Stimulated activated naive CD8-positive, alpha-beta T cell treated with anti-CD3 and anti-CD28 coated beads, Interleukin-15, Interleukin-2, amounts not matched to agents 100 ng/mL and 50 ng/mL, for 24 hours (primary cell): Measurements from ENCODE around the gene SYNPR.

ENCODE experiments used
- H3K27ac Mint-ChIP-seq: one replicate; pipeline ENCODE4 v1.8.0; 2021; ENCODE audit warnings: mild to moderate bottlenecking, mixed read lengths
- H3K27me3 Mint-ChIP-seq: one replicate; pipeline ENCODE4 v1.8.0; 2021; ENCODE audit warnings: mixed read lengths
- H3K36me3 Mint-ChIP-seq: one replicate; pipeline ENCODE4 v1.8.0; 2021; ENCODE audit warnings: low read depth, mixed read lengths
- H3K4me1 Mint-ChIP-seq: one replicate; pipeline ENCODE4 v1.8.0; 2021; ENCODE audit warnings: low read depth, mixed read lengths
- H3K4me3 Mint-ChIP-seq: one replicate; pipeline ENCODE4 v1.8.0; 2021; ENCODE audit warnings: mild to moderate bottlenecking, mixed read lengths
- H3K9me3 Mint-ChIP-seq: one replicate; pipeline ENCODE4 v1.8.0; 2021; ENCODE audit warnings: mixed read lengths

SYNPR gene

DNA sequence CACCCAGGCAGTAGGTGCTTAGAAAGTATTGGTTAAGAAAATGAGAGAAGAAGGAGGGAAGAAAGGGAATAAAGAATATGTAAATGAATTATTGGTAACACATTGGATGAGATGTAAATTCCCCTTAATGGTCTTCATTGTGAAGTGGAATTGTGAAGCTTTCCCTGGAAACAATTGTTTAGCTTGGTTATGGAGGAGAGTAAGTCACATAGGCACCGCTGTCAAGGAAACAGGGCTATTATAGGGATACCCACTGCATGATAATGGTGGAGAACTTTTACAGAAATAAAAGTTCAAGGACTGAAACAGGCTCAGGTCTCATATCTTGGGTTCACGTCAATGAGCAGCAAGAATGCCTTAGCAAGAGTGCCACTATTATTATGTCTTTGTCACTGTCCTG lies 9.5 kb downstream of the SYNPR start:
- Mint-ChIP-seq H3K27me3 (no peaks in the 10 kb centered on the region), H3K4me1 (no peaks in the 10 kb centered on the region), H3K4me3 (no peak overlapping the region), H3K9me3 (no peaks in the 10 kb centered on the region), H3K36me3 (no peaks in the 10 kb centered on the region), H3K27ac (no peak overlapping the region)

DNA sequence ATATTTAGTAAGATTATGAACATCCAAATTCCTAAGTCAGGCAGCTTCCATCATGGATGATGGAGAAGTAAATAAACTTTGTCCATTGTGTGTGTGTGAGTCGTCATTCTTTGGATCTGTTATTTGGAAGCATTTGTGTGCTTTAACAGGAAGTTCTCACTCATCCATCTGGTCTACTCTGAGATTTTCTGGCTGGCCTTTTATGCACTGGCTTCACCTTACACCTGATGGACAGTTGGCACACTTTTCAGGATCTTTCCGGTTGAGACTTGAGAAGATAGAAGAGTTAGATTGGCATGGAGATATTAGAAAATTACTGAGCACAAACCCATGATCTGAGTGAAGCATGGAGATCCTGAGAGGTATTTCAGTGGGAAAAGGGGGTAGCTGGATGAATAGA lies 12.6 kb downstream of the SYNPR start:
- Mint-ChIP-seq H3K4me3 (no peak overlapping the region), H3K9me3 (no peaks in the 10 kb centered on the region), H3K27ac (no peak overlapping the region), H3K36me3 (no peaks in the 10 kb centered on the region), H3K4me1 (no peaks in the 10 kb centered on the region), H3K27me3 (no peaks in the 10 kb centered on the region)

DNA sequence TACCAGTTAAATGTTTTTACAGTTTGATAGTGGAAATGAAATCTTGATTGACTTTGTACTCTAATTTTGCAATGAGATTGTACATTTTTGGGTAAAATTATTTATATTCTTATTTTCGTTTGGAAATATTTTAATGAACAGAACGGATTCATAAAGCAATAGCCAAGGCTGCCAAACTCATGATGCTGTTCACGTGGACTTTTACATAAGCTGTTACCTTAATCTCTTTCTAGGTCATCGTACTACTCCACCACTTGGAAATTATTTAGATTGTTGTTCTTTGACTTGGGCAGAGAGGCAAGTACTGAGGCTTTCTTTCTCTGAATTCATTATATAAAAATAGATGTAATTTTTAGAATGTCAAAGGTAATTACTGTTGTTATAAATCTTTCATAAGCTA lies 16.2 kb downstream of the SYNPR start:
- Mint-ChIP-seq H3K4me3 (no peak overlapping the region), H3K4me1 (no peaks in the 10 kb centered on the region), H3K36me3 (no peaks in the 10 kb centered on the region), H3K27me3 (no peaks in the 10 kb centered on the region), H3K9me3 (no peaks in the 10 kb centered on the region), H3K27ac (no peak overlapping the region)

DNA sequence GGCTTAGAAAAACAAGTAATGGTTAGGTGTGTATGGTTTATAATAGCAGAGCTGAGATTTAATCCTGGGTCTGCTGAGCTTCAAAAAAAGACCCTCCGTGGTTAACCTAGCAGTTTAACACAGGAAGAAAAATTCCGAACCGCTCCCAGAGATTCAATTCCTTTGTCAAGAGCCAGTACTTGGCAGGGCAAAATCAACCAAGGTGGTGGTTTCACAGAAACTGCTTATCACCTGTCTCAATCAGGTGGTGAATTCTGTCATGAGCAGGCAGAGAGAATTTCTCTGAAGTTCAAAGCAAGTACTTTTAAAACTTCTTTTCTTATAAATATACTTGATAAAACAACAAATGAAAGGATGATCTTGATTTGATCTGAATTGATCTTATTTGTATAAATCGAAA lies 17.2 kb downstream of the SYNPR start:
- no peaks in the 10 kb centered on the region for H3K27me3 Mint-ChIP-seq
- no peak overlapping the region for H3K27ac Mint-ChIP-seq
- H3K36me3 Mint-ChIP-seq, result no peaks in the 10 kb centered on the region
- H3K4me3 Mint-ChIP-seq, result no peak overlapping the region
- no peaks in the 10 kb centered on the region for H3K9me3 Mint-ChIP-seq
- H3K4me1 Mint-ChIP-seq, result no peaks in the 10 kb centered on the region

DNA sequence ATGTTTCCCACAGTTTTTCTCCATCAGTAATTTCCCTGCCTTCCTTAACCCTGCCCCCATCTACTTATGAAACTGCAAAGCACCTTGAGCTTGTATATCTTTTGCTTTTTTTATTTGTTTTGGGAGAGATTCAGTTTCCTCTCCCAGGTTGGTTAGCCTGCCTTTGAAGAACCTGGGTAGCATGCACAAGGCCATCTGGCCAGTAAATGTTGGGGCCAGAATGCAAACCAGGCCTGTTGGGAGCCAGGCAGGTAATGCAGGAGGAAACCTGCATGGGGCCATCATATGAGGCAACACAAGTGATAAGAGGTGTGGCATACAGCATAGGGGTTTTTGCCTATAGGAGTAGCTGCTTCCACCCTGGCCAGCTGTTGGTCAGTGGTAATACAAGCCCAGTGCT lies 17.7 kb downstream of the SYNPR start:
- Mint-ChIP-seq H3K36me3 (no peaks in the 10 kb centered on the region), H3K4me3 (no peak overlapping the region), H3K9me3 (no peaks in the 10 kb centered on the region), H3K4me1 (no peaks in the 10 kb centered on the region), H3K27ac (no peak overlapping the region), H3K27me3 (no peaks in the 10 kb centered on the region)

DNA sequence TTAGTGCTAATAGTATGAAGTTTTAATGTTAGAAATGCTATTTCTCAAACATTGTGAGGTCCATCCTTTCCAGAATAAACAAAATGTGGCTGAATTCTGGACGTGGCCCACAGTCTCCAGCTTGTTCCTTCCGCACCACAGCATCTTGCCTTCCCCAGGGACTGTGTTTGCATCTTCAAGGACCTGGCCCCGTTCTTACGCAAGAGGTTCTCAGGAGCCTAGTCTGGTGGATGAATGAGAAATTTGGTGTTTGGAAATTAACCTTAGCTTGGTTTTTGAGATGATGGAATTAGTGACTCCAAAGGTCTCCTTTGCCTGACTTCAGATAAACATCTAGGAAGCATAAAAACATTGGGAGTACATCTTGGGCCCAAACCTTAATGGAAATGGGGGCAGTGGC lies 18.1 kb downstream of the SYNPR start:
- no peaks in the 10 kb centered on the region for H3K27me3 Mint-ChIP-seq
- no peaks in the 10 kb centered on the region for H3K4me1 Mint-ChIP-seq
- no peak overlapping the region for H3K27ac Mint-ChIP-seq
- H3K4me3 Mint-ChIP-seq, result no peak overlapping the region
- no peaks in the 10 kb centered on the region for H3K36me3 Mint-ChIP-seq
- H3K9me3 Mint-ChIP-seq, result no peaks in the 10 kb centered on the region

DNA sequence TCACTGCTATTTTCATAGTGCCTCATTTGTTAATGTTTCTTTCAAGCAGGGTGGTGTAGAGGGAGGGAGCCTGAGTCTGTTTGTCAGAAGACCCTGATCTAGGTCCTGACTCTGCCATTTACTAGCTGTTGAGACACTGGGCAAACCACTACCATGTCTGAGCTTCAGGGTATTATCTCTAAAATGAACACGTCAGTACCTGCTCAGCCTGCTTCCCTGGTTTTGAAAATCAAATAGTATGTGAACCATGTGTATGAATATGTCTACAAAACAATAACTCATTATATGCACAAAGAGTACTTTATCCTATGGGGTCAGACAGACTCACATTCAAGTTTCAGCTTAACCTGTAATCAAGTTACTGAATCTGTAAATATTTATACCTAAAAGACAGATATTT lies 25.1 kb downstream of the SYNPR start:
- no peaks in the 10 kb centered on the region for H3K4me1 Mint-ChIP-seq
- H3K27ac Mint-ChIP-seq, result no peak overlapping the region
- no peak overlapping the region for H3K4me3 Mint-ChIP-seq
- no peaks in the 10 kb centered on the region for H3K36me3 Mint-ChIP-seq
- no peaks in the 10 kb centered on the region for H3K27me3 Mint-ChIP-seq
- peaks cover under 1% of the 10 kb centered on the region for H3K9me3 Mint-ChIP-seq

DNA sequence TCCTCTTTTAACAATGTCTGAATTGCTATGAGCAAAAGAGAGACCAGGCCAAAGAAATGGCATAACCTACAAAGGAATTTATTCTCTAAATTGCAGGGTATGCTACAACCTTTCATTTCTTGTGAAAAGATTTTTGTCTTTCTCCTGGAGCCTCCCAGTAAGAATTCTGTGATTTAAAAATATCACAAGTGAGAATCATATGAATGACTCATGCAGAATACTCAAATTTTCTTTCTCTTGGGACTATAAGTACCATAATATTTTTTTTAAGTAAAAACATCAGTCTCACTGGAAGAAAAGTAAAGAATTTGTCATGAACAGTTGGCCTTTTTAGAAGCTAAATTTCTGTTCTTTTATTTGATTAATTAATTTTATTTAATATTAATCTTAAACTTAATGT lies 26.3 kb downstream of the SYNPR start:
- Mint-ChIP-seq H3K9me3 (peaks cover 4% of the 10 kb centered on the region), H3K27me3 (no peaks in the 10 kb centered on the region), H3K4me1 (no peaks in the 10 kb centered on the region), H3K4me3 (no peak overlapping the region), H3K36me3 (no peaks in the 10 kb centered on the region), H3K27ac (no peak overlapping the region)

DNA sequence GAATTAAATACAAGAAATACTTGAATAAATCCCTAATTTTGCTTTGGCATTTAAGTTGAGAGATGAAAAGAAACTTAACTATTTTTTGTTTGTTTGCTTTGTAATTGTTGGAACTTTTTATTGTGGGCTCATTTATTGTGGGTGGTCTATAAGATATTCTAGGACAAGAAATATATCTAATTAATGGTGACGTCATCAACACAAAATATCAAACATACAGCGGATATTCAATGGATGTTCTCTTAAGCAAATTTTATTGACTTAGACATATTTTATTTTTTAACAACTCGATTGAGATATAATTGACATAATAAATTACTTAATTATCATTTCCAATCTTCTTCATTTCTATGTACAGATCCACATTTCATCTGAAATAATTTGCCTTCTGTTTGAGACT lies 30.0 kb downstream of the SYNPR start:
- no peaks in the 10 kb centered on the region for H3K27me3 Mint-ChIP-seq
- no peaks in the 10 kb centered on the region for H3K36me3 Mint-ChIP-seq
- H3K4me1 Mint-ChIP-seq, result no peaks in the 10 kb centered on the region
- peaks cover 4% of the 10 kb centered on the region for H3K9me3 Mint-ChIP-seq
- H3K27ac Mint-ChIP-seq, result no peak overlapping the region
- H3K4me3 Mint-ChIP-seq, result no peak overlapping the region

DNA sequence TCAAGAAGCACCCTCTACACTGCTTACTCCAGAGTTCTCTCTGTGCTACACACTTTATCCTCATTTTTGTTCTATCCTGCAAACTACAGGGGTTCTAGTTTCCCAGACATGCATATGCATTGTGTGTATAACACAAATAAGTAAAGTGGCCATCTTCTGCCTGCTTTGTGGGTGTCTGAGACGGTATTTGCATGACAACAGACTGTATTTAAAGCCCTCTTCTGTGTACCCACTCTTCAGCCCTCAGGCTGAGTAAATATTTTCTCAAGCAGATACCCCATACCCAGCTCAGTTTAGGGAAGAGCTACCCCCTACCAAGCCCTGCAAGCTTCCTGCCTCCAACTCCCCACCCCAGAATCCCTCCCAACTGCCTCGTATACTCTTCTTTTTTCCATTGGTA lies 31.7 kb downstream of the SYNPR start:
- Mint-ChIP-seq H3K9me3 (peaks cover 7% of the 10 kb centered on the region), H3K27ac (no peak overlapping the region), H3K36me3 (no peaks in the 10 kb centered on the region), H3K4me1 (no peaks in the 10 kb centered on the region), H3K4me3 (no peak overlapping the region), H3K27me3 (no peaks in the 10 kb centered on the region)

DNA sequence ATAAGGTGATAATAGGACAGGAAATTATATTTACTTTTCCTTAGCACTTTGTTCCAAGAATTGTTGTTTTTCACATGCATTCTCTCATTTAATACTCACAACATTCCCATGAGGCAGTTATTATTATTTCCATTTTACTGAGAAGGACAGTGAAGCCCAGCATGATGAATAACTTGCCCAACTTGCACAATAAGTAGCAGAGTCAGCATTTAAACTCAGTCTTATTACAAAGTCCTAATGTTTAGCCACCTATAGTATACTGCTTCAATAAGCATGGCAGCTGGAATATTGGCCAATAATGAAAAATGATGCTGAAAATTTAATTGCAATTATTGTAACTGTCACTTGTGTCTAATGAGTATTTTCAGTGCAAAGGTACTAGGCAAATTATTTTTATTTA lies 45.7 kb downstream of the SYNPR start:
- Mint-ChIP-seq H3K9me3 (no peaks in the 10 kb centered on the region), H3K36me3 (no peaks in the 10 kb centered on the region), H3K4me1 (no peaks in the 10 kb centered on the region), H3K27me3 (no peaks in the 10 kb centered on the region), H3K27ac (no peak overlapping the region), H3K4me3 (no peak overlapping the region)

DNA sequence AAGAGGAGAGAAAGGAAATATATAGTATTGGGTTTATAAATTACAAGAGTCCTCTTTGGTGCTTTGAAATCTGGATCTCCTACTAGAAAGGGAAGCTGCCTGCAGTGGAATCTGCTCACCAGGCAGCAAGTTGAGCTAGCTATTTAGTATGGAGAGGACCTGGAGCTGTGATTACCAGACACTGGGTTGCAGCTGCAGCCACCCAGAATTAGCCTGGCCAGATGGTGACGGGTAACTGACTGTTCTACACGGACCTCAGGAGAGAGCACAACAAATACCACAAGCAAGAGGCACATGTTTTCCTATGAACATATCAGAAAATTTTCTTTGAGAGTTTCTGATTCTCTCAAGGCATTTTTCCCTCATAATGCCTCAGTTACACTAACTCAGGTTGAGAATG lies 46.5 kb downstream of the SYNPR start:
- H3K36me3 Mint-ChIP-seq, result no peaks in the 10 kb centered on the region
- H3K4me1 Mint-ChIP-seq, result no peaks in the 10 kb centered on the region
- no peaks in the 10 kb centered on the region for H3K27me3 Mint-ChIP-seq
- no peak overlapping the region for H3K4me3 Mint-ChIP-seq
- no peaks in the 10 kb centered on the region for H3K9me3 Mint-ChIP-seq
- no peak overlapping the region for H3K27ac Mint-ChIP-seq

DNA sequence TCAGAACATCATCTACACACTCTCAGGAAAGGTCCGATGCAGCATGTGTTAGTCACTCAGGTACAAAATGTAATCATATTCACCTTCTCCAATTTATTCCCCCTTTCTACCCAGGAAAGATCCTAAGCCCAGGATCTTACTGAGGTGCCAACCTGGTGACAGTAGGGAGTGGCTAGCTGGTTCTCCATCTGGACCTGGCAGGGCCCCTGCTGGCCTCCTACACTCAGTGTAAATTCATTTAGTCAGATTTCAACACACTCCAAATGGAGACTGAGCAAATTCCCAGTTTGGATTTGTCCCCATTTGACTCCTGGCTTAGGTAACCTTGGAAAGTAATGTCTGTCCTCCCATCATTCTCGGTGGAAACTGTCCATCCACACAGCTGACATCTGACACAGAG lies 47.3 kb downstream of the SYNPR start:
- Mint-ChIP-seq H3K27ac (no peak overlapping the region), H3K36me3 (no peaks in the 10 kb centered on the region), H3K4me1 (no peaks in the 10 kb centered on the region), H3K9me3 (no peaks in the 10 kb centered on the region), H3K4me3 (no peak overlapping the region), H3K27me3 (no peaks in the 10 kb centered on the region)

DNA sequence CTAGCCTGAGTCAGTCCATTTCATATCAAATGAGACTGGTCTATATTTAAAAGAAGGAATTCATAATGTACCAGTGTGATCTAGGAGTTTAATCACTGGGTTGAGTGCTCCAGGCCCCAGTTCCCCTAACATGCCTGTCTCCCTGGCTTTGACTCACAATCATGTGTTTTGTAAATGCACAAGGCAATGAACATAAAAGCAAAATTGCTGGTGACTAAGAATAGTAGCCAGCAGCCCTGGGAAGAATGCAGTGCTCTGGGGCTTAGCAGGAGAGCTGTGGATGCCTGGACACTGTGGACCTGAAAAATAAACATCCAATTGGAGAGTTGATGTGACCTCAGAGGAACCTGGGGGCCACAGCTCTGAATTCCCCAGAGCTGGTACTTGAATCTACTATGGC lies 50.3 kb downstream of the SYNPR start:
- no peak overlapping the region for H3K4me3 Mint-ChIP-seq
- no peaks in the 10 kb centered on the region for H3K9me3 Mint-ChIP-seq
- H3K4me1 Mint-ChIP-seq, result no peaks in the 10 kb centered on the region
- H3K27me3 Mint-ChIP-seq, result no peaks in the 10 kb centered on the region
- H3K27ac Mint-ChIP-seq, result no peak overlapping the region
- no peaks in the 10 kb centered on the region for H3K36me3 Mint-ChIP-seq

DNA sequence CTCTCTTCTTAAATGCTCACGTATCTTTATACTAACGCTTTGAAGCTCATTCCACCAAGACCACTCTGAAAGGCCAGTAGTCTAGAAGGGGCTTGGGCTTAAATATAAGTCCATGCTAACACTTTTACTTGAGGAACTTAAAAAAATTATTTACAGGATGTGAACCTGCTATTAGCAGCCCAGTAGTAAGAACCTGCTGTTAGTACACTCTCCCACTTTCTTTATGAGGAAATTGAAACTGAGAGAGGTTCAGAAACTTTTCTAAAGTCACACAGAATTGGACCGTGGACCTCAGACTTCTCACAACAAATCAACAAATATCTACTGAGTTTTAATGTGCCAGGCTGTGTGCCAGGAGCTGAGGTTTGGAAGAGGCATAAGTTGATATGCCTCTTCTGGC lies 53.4 kb downstream of the SYNPR start:
- no peaks in the 10 kb centered on the region for H3K36me3 Mint-ChIP-seq
- H3K9me3 Mint-ChIP-seq, result no peaks in the 10 kb centered on the region
- no peaks in the 10 kb centered on the region for H3K4me1 Mint-ChIP-seq
- no peak overlapping the region for H3K27ac Mint-ChIP-seq
- H3K4me3 Mint-ChIP-seq, result no peak overlapping the region
- no peaks in the 10 kb centered on the region for H3K27me3 Mint-ChIP-seq

DNA sequence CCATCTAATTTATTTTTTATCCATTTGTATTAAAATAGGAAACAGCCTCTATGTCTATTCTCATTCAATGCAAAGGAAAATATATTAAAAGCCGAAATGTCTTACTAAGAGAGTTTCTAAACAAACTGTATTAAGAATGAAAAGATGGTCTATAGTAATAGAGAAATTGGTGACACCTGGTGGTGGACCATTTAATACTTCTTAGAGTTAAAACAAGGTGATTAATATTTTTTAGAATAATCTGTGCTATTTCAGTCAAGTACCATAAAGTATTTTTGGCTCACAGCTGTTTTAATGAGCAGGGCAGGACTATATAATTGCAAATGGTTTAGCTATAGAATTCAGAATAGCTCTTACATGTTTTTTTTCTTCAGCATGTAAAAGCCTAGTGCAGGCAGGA lies 55.7 kb downstream of the SYNPR start:
- Mint-ChIP-seq H3K9me3 (no peaks in the 10 kb centered on the region), H3K27me3 (no peaks in the 10 kb centered on the region), H3K27ac (no peak overlapping the region), H3K36me3 (no peaks in the 10 kb centered on the region), H3K4me3 (no peak overlapping the region), H3K4me1 (no peaks in the 10 kb centered on the region)

DNA sequence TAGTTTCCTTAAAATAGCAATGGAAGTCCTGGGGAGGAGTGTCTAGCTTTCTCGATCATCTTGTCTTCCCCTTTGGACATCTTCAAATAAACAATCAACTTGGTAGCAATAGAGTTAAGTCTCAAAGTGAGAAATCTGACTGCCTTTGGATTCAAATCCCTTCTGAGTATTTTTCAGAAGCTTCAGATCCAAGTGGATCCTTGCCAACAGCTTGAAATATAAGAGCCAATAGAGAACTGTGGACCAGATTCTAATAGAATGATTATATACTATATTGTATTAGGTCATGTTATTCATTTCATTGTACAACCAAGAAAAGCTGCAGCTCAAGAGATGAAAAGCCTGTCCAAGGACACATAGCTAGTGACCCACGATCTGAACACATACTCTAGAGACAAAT lies 60.2 kb downstream of the SYNPR start:
- no peaks in the 10 kb centered on the region for H3K4me1 Mint-ChIP-seq
- H3K9me3 Mint-ChIP-seq, result no peaks in the 10 kb centered on the region
- H3K4me3 Mint-ChIP-seq, result no peak overlapping the region
- no peaks in the 10 kb centered on the region for H3K36me3 Mint-ChIP-seq
- no peaks in the 10 kb centered on the region for H3K27me3 Mint-ChIP-seq
- no peak overlapping the region for H3K27ac Mint-ChIP-seq
